Activated CD4-positive, alpha-beta memory T cell treated with anti-CD3 and anti-CD28 coated beads for 36 hours (primary cell): Measurements from ENCODE around the gene TLR5. TPM values are rescaled to one million over a fixed set of nuclear protein-coding genes. Genes with fewer than 3 reads are reported as not detected.

Experiments used
- CTCF ChIA-PET: fragments of 350-600 bp; sonication (Branson Sonifier 250); formaldehyde crosslinking; loops from one replicate; lab custom pipeline; 2021; ENCODE audit warnings: antibody characterized with exemption, inconsistent platforms; lab: Charles Lee
- POLR2A ChIA-PET: fragments of 350-600 bp; sonication (Branson Sonifier 250); formaldehyde crosslinking; loops from one replicate; lab custom pipeline; 2021; ENCODE audit warnings: antibody characterized with exemption; lab: Charles Lee
- DNase-seq: peaks from one replicate; pipeline ENCODE4 v3.0.0-alpha.2; 2020
- H3K27ac Mint-ChIP-seq: one replicate; pipeline ENCODE4 v1.8.0; 2021; ENCODE audit warnings: mixed read lengths
- H3K27me3 Mint-ChIP-seq: one replicate; pipeline ENCODE4 v1.8.0; 2021; ENCODE audit warnings: mixed read lengths
- H3K36me3 Mint-ChIP-seq: one replicate; pipeline ENCODE4 v1.8.0; 2021; ENCODE audit warnings: mixed read lengths
- H3K4me1 Mint-ChIP-seq: one replicate; pipeline ENCODE4 v1.8.0; 2021; ENCODE audit warnings: low read depth, mixed read lengths
- H3K4me3 Mint-ChIP-seq: one replicate; pipeline ENCODE4 v1.8.0; 2021; ENCODE audit warnings: mild to moderate bottlenecking, mixed read lengths
- H3K9me3 Mint-ChIP-seq: one replicate; pipeline ENCODE4 v1.8.0; 2021; ENCODE audit warnings: mixed read lengths
- intact Hi-C: fragments of 100-400 bp; cut with micrococcal nuclease; formaldehyde crosslinking; loops from one replicate; pipeline ENCODE4 v1.15.1; 2023
- total RNA-seq, 2 experiments: library from RNA; stranded (reverse); gene quantifications; one replicate each; pipeline ENCODE4 v1.2.3, GENCODE V29; 2021

Gene TLR5
- total RNA-seq, 2 experiments from 2014 or later = 0.29 to 0.48 TPM

DNA sequence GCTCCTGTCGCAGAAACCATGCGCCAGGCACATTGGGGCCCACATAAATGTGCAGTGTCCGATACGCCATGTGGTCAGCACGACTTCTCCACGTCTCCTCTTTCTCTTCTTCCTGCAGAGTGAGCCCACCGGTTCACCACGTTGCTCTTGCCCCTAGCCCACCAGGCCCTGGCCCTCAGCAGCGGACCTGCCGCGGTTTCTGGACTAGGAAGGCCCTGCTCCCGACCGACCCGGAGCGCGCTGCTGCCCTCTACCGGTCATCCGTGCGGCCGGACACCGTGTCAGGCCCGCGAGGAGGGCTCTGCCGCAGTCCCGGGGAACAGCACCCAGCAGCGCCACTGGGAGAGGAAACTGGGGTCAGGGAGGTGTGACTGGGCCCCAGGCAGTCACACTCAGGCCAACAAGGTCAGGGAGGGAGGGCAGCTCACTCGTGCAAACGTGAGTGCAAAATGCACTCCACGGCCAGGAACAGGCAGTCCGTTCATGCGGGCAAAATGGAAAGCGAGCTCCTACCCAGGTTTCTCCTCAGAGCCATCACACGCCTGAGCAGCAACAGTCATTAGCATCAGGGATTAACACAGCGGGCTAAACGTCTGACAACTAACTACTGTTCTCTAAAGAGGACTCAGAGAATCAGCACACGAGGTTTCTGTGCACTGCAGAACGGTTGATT lies 13.7 kb downstream of the TLR5 start:
- Mint-ChIP-seq H3K4me3 (no peak overlapping the region), H3K27ac (no peak overlapping the region), H3K9me3 (no peaks in the 10 kb centered on the region), H3K36me3 (no peaks in the 10 kb centered on the region), H3K27me3 (peaks cover 10% of the 10 kb centered on the region), H3K4me1 (peaks cover 13% of the 10 kb centered on the region)
- CTCF ChIA-PET = interaction anchor here (0.7 to 2.2 kb wide), 15 partner anchors 8 to 578 kb away, joined by 3 to 14 read pairs (median 4); partner anchors contain the start of genes SUSD4 and TLR5
- intact Hi-C loops = no loop called here
- POLR2A ChIA-PET = no interaction called here
- DNase-seq = peak; percentile 71

DNA sequence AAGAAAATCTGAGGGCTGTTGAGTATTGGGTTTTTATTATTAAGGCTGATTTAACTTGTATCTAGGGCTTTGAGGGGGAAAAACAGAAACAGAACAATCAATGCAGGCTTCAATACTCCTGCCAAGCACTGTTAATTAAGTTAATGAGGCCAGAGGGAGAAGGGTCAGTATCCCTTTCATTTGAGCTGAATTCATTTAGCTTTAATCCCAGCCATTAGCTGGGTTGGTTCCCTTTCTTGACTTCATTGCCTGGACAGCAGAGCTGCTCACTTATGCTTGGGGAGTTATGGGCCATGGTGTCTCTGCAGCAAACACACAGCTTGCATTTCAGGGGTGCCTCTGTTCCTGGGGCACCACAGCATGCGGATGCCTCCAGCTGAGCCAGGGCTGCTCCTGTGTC lies 16.3 kb downstream of the TLR5 start:
- no peaks in the 10 kb centered on the region for H3K9me3 Mint-ChIP-seq
- peaks cover 6% of the 10 kb centered on the region for H3K27me3 Mint-ChIP-seq
- POLR2A ChIA-PET = no interaction called here
- intact Hi-C loops = no loop called here
- H3K4me1 Mint-ChIP-seq = peaks cover 11% of the 10 kb centered on the region
- H3K27ac Mint-ChIP-seq = no peak overlapping the region
- no peak overlapping the region for H3K4me3 Mint-ChIP-seq
- no peak for DNase-seq
- no peaks in the 10 kb centered on the region for H3K36me3 Mint-ChIP-seq
- CTCF ChIA-PET = no interaction called here

DNA sequence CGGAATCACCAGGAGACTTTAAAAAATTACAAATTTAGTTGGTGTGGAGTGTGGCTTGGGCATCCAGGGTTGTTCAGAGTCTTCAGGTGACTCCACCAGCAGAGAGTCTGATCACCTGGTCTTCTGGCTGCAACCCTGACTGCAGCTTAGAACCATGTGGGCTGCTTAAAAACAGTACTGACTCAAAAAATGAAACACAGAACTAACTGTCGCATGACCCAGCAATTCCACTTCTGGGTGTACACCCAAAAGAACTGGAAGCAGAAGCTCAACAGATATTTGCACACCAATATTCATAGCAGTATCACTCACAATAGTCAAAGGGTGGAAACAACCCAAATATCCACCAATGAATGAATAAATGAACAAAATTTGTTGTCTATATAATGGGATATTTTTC lies 17.3 kb downstream of the TLR5 start:
- Mint-ChIP-seq H3K4me3 (no peak overlapping the region), H3K27me3 (peaks cover 6% of the 10 kb centered on the region), H3K36me3 (no peaks in the 10 kb centered on the region), H3K27ac (no peak overlapping the region), H3K9me3 (no peaks in the 10 kb centered on the region), H3K4me1 (peaks cover 11% of the 10 kb centered on the region)
- CTCF ChIA-PET = interaction anchor here (6.2 kb wide), 1 partner anchor 9 kb away, joined by 122 read pairs; no protein-coding TSS in a partner anchor
- no peak for DNase-seq
- intact Hi-C loops = no loop called here
- POLR2A ChIA-PET = no interaction called here

DNA sequence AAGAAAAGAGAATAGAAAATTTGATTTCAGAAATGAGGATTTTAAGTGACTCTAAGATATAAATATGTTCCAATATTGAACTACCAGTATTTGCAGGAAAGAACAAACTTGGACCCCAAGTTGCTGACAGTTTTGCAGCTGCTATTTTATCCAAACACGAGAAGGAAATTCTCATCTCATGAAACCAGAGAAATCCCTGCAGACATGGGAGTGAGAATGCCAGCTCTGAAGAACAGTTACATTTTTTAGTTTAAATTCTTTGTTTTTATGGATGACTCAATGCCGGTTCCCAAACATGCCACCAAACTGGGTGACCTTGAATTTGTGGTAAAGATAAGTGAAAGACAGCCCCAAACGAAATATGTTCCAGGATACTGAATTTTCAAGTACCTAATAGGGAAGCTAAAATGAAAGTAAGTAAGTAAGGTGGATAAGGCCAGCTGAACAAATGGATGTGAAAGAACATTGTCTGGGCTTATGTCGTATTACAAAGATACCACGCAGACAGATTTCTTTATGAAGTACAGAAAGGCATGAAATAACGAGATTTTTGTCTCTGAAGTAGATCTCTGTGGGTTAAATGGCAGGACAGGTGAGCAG lies 19.9 kb downstream of the TLR5 start:
- intact Hi-C loops = loop anchor here (1.0 to 5.0 kb wide), 3 partner anchors 41 to 384 kb away; no protein-coding TSS in a partner anchor
- no peak for DNase-seq
- ChIA-PET CTCF (interaction anchor here (0.8 to 6.2 kb wide), 28 partner anchors 9 to 658 kb away, joined by 3 to 122 read pairs (median 5); partner anchors contain the start of gene TLR5), POLR2A (interaction anchor here (0.5 kb wide), 1 partner anchor 11 kb away, joined by 3 read pairs; no protein-coding TSS in a partner anchor)
- peaks cover 8% of the 10 kb centered on the region for H3K4me1 Mint-ChIP-seq
- no peaks in the 10 kb centered on the region for H3K27me3 Mint-ChIP-seq
- peak overlapping the region; percentile 11 for H3K4me3 Mint-ChIP-seq
- H3K27ac Mint-ChIP-seq = no peak overlapping the region
- no peaks in the 10 kb centered on the region for H3K36me3 Mint-ChIP-seq
- no peaks in the 10 kb centered on the region for H3K9me3 Mint-ChIP-seq

DNA sequence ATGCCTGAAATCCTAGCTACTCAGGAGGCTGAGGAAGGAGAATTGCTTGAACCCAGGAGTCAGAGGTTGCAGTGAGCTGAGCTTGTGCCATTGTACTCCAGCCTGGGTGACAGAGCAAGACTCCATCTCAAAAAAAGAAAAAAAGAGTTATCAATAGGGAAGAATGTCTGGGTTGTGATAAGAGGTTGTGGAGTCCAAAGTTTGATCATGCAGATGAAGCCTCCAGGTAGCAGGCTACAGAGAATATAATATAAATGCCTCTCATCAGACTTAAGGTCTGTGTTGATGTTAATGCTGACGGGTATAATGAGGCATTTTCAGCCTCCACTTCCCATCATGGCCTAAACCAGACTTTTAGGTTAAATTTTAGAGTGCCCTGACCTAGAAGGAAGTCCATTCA lies 24.6 kb downstream of the TLR5 start:
- no peaks in the 10 kb centered on the region for H3K36me3 Mint-ChIP-seq
- H3K4me1 Mint-ChIP-seq = peaks cover 3% of the 10 kb centered on the region
- ChIA-PET POLR2A (no interaction called here), CTCF (interaction anchor here (2.5 kb wide), 1 partner anchor 15 kb away, joined by 10 read pairs; no protein-coding TSS in a partner anchor)
- H3K9me3 Mint-ChIP-seq = no peaks in the 10 kb centered on the region
- no peaks in the 10 kb centered on the region for H3K27me3 Mint-ChIP-seq
- H3K4me3 Mint-ChIP-seq = no peak overlapping the region
- H3K27ac Mint-ChIP-seq = no peak overlapping the region
- intact Hi-C loops = no loop called here
- DNase-seq = no peak

DNA sequence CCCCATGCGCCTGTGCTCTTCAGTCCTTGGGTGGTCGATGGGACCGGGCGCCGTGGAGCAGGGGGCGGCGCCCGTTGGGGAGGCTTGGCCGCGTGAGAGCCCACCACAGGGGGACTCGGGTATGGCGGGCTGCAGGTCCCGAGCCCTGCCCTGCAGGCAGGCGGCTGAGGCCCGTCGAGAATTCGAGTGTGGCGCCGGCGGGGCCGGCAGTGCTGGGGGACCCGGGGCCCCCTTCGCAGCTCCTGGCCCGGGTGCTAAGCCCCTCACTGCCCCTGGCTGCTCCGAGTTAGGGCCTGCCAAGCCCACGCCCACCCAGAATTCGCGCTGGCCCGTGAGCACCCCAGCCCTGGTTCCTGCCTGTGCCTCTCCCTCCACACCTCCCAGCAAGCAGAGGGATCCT lies 26.1 kb downstream of the TLR5 start:
- POLR2A ChIA-PET = no interaction called here
- CTCF ChIA-PET = interaction anchor here (1.0 to 2.5 kb wide), 2 partner anchors 12 to 17 kb away, joined by 4 to 10 read pairs; no protein-coding TSS in a partner anchor
- Mint-ChIP-seq H3K27me3 (no peaks in the 10 kb centered on the region), H3K9me3 (no peaks in the 10 kb centered on the region), H3K4me3 (no peak overlapping the region), H3K27ac (no peak overlapping the region), H3K4me1 (no peaks in the 10 kb centered on the region), H3K36me3 (no peaks in the 10 kb centered on the region)
- no peak for DNase-seq
- intact Hi-C loops = no loop called here

DNA sequence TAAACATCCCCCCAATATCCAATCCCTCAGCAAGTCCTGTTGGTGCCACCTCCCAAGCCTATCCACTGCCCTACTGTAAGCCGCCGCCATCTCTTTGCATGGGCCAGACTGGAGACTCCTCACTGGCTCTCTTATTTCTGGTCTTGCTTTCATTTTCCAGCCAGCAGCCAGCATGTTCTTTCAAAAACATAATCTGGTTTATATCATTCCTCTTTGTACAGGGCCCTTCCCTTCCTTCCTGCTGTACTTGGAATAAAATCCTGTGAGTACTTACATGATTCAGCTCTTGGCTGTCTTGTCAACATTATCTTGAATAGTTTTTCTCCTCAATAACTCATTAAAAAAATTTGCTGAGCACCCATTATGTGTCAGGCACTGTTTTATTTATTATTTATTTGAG lies 28.2 kb downstream of the TLR5 start:
- DNase-seq = no peak
- Mint-ChIP-seq H3K36me3 (no peaks in the 10 kb centered on the region), H3K4me3 (no peak overlapping the region), H3K27me3 (no peaks in the 10 kb centered on the region), H3K27ac (no peak overlapping the region), H3K9me3 (no peaks in the 10 kb centered on the region), H3K4me1 (no peaks in the 10 kb centered on the region)
- ChIA-PET CTCF (interaction anchor here (3.3 kb wide), 1 partner anchor 9 kb away, joined by 27 read pairs; no protein-coding TSS in a partner anchor), POLR2A (no interaction called here)
- intact Hi-C loops = no loop called here

DNA sequence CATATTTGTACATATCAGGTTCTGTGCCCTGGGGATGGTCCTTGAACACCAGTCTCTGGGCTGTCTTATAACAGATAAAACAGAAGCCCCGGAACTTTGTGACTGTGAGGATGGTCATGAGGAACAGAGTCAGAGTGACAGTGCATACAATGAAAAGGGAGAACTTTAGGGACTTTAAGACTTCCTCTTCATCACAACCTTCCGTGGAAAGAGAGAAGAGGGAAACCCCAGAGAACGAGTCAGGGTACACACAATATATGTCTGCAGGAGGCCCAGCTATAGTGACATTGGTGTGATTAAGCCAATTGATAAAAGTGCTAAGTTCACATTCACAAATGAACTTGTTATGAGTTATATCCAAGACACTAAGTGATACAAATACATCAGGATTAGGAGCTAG lies 32.1 kb downstream of the TLR5 start:
- H3K4me1 Mint-ChIP-seq = peaks cover 3% of the 10 kb centered on the region
- no peak for DNase-seq
- no peaks in the 10 kb centered on the region for H3K36me3 Mint-ChIP-seq
- no peaks in the 10 kb centered on the region for H3K9me3 Mint-ChIP-seq
- CTCF ChIA-PET = interaction anchor here (1.0 to 1.2 kb wide), 2 partner anchors 13 to 23 kb away, joined by 3 to 4 read pairs; no protein-coding TSS in a partner anchor
- no peak overlapping the region for H3K4me3 Mint-ChIP-seq
- POLR2A ChIA-PET = no interaction called here
- peaks cover 5% of the 10 kb centered on the region for H3K27me3 Mint-ChIP-seq
- intact Hi-C loops = no loop called here
- H3K27ac Mint-ChIP-seq = no peak overlapping the region

DNA sequence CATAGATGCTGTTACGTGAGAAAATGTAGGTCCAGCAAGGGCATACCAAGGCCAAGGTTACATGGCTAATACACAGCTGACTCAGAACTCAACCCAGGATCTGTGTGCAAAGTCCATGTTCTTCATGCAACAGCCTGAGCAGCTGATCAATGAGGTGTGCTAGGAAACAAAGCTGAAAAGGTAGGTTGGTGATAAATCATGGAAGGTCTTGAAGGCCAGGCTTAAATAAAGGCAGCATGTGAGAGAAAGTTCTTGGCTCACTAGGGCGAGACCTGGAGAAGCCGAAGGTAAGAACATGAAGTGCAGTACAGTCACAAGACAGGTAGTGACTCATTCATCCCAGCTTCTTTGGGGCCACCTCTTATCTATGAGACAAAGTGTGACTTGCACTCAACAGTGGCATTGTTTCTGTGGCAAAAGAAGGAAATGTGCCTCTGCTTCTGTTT lies 33.4 kb downstream of the TLR5 start:
- peaks cover 5% of the 10 kb centered on the region for H3K27me3 Mint-ChIP-seq
- H3K9me3 Mint-ChIP-seq = no peaks in the 10 kb centered on the region
- peaks cover 3% of the 10 kb centered on the region for H3K4me1 Mint-ChIP-seq
- no peak overlapping the region for H3K27ac Mint-ChIP-seq
- POLR2A ChIA-PET = no interaction called here
- peak; percentile 12 for DNase-seq
- CTCF ChIA-PET = interaction anchor here (1.0 kb wide), 1 partner anchor 24 kb away, joined by 3 read pairs; no protein-coding TSS in a partner anchor
- intact Hi-C loops = no loop called here
- no peaks in the 10 kb centered on the region for H3K36me3 Mint-ChIP-seq
- H3K4me3 Mint-ChIP-seq = no peak overlapping the region

DNA sequence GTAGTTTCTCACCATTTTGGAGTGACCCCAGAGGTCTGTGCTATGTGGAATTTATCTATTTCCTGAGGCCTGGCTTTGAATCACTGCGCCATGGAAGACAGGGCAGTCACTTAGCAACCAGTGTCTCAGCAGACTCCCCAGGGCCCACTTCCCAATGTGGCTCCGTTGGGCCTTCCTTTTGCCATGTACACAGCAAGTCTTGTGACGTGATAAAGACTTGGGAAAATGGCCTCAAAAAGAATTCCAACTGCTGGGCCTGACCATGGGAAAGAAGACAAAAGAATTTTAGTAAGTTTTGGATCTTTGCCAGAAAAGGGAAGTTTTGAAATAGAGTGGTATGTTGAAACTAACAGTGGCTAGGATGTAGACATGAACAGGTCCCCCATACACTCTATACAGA lies 36.2 kb downstream of the TLR5 start:
- H3K27me3 Mint-ChIP-seq = peaks cover 5% of the 10 kb centered on the region
- no peaks in the 10 kb centered on the region for H3K9me3 Mint-ChIP-seq
- intact Hi-C loops = no loop called here
- POLR2A ChIA-PET = no interaction called here
- DNase-seq = no peak
- H3K36me3 Mint-ChIP-seq = no peaks in the 10 kb centered on the region
- H3K27ac Mint-ChIP-seq = no peak overlapping the region
- H3K4me1 Mint-ChIP-seq = peaks cover 3% of the 10 kb centered on the region
- H3K4me3 Mint-ChIP-seq = no peak overlapping the region
- CTCF ChIA-PET = interaction anchor here (1.2 to 1.3 kb wide), 2 partner anchors 17 to 27 kb away, joined by 3 read pairs; no protein-coding TSS in a partner anchor

DNA sequence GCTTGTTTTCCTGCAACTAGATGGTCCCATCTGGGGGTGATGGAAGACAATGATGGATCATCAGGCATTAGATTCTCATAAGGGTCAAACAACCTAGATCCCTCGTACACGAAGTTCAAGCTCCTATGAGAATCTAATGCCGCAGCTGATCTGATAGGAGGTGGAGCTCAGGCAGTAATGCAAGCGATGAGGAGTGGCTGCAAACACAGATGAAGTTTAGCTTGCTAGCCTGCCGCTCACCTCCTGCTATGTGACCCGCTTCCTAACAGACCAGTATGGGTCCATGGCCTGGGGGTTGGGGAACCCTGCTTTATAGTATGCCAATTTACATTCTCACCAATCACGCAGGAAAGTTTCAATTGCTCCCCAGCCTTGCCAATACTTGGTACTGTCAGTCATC lies 37.5 kb downstream of the TLR5 start:
- peaks cover 3% of the 10 kb centered on the region for H3K4me1 Mint-ChIP-seq
- no peak overlapping the region for H3K4me3 Mint-ChIP-seq
- ChIA-PET CTCF (interaction anchor here (0.7 to 1.6 kb wide), 5 partner anchors 12 to 301 kb away, joined by 3 to 4 read pairs (median 3); no protein-coding TSS in a partner anchor), POLR2A (no interaction called here)
- H3K27ac Mint-ChIP-seq = no peak overlapping the region
- intact Hi-C loops = no loop called here
- peaks cover 4% of the 10 kb centered on the region for H3K36me3 Mint-ChIP-seq
- no peak for DNase-seq
- H3K27me3 Mint-ChIP-seq = peaks cover 10% of the 10 kb centered on the region
- peaks cover 9% of the 10 kb centered on the region for H3K9me3 Mint-ChIP-seq
